ENCODE data around the gene ITM2A.

DNA sequence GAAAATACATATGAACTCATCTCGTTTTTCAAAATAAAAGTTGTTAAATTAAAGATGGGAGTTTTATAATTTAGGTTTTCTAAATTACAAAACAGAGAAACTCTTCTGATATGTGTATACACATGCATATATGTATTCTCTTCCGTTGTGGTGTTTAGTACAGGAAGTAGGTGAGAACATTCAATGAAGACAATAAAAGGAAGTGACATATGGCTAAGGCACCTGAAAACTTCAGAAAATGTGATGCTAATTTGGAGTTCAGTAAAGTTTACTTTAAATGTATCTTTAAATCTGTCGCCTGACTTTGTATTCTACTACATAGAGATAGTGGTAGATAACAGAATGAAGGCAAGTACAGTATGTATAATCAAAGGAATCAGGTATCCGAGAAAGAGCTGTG, 33.5 kb upstream of the ITM2A start:
- no peak for TF ChIP-seq FOXM1 (IDR thresholded peaks at IDR 0.05; ENCODE audit: borderline replicate concordance, low read depth)
- TF ChIP-seq, protein P1, sequence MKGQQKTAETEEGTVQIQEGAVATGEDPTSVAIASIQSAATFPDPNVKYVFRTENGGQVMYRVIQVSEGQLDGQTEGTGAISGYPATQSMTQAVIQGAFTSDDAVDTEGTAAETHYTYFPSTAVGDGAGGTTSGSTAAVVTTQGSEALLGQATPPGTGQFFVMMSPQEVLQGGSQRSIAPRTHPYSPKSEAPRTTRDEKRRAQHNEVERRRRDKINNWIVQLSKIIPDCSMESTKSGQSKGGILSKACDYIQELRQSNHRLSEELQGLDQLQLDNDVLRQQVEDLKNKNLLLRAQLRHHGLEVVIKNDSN (IDR thresholded peaks at IDR 0.05), result no peak
- TF ChIP-seq EP300 (IDR thresholded peaks at IDR 0.05; ENCODE audit: borderline replicate concordance), result no peak
- TF ChIP-seq RAD21 (IDR thresholded peaks at IDR 0.05; ENCODE audit: low read depth), result no peak
- TF ChIP-seq, protein P2, sequence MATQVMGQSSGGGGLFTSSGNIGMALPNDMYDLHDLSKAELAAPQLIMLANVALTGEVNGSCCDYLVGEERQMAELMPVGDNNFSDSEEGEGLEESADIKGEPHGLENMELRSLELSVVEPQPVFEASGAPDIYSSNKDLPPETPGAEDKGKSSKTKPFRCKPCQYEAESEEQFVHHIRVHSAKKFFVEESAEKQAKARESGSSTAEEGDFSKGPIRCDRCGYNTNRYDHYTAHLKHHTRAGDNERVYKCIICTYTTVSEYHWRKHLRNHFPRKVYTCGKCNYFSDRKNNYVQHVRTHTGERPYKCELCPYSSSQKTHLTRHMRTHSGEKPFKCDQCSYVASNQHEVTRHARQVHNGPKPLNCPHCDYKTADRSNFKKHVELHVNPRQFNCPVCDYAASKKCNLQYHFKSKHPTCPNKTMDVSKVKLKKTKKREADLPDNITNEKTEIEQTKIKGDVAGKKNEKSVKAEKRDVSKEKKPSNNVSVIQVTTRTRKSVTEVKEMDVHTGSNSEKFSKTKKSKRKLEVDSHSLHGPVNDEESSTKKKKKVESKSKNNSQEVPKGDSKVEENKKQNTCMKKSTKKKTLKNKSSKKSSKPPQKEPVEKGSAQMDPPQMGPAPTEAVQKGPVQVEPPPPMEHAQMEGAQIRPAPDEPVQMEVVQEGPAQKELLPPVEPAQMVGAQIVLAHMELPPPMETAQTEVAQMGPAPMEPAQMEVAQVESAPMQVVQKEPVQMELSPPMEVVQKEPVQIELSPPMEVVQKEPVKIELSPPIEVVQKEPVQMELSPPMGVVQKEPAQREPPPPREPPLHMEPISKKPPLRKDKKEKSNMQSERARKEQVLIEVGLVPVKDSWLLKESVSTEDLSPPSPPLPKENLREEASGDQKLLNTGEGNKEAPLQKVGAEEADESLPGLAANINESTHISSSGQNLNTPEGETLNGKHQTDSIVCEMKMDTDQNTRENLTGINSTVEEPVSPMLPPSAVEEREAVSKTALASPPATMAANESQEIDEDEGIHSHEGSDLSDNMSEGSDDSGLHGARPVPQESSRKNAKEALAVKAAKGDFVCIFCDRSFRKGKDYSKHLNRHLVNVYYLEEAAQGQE (IDR thresholded peaks at IDR 0.05; ENCODE audit: low read depth), result no peak
- no peak for TF ChIP-seq EGR1 (IDR thresholded peaks at IDR 0.05)
- no peak for TF ChIP-seq CEBPB (IDR thresholded peaks at IDR 0.05)
